H1 (cell line): ENCODE results near the gene C15orf61. TPM values are rescaled to one million over a fixed set of nuclear protein-coding genes. Genes with fewer than 3 reads are reported as not detected.

Experiments used
- CTCF ChIA-PET: fragments of 300-600 bp; sonication (Branson Sonifier 250); formaldehyde crosslinking; loops from one replicate; lab custom pipeline; 2021; ENCODE audit not compliant: partially characterized antibody; lab: Charles Lee
- POLR2A ChIA-PET: fragments of 300-600 bp; sonication (Branson Sonifier 250); formaldehyde crosslinking; loops from one replicate; lab custom pipeline; 2021; ENCODE audit warnings: inconsistent platforms; ENCODE audit not compliant: partially characterized antibody; lab: Charles Lee
- DNase-seq, 2 experiments: peaks; one replicate each; pipeline versions ENCODE4 v3.0.0 to v3.0.0-alpha.2; 2010 to 2022; ENCODE audit warnings: low spot score in 2 of 2, low read depth in 1 of 2, mixed read lengths in 1 of 2
- FAIRE-seq: peaks from 2 replicates; lab custom pipeline; 2011; peaks lifted over from hg19 to GRCh38; lab: Jason Lieb, UNC
- H2AFZ ChIP-seq: 2 replicates; pipeline ENCODE4 v1.8.1; 2012; ENCODE audit warnings: low read length, inconsistent platforms
- H2AK5ac ChIP-seq: 2 replicates; pipeline ENCODE4 v1.6.1; 2013; ENCODE audit warnings: low read depth, low read length
- H2BK120ac ChIP-seq: replicated peaks from 2 replicates; pipeline ENCODE3; 2013; ENCODE audit warnings: low read depth, low read length, inconsistent platforms
- H2BK12ac ChIP-seq: 2 replicates; pipeline ENCODE4 v1.6.1; 2013; ENCODE audit warnings: low read depth, low read length
- H2BK15ac ChIP-seq: 2 replicates; pipeline ENCODE4 v1.6.1; 2013; ENCODE audit warnings: low read length
- H2BK20ac ChIP-seq: 2 replicates; pipeline ENCODE4 v1.6.1; 2013; ENCODE audit warnings: low read length
- H2BK5ac ChIP-seq: 2 replicates; pipeline ENCODE4 v1.6.1; 2013; ENCODE audit warnings: low read depth, low read length
- H3K14ac ChIP-seq: 2 replicates; pipeline ENCODE4 v1.6.1; 2013; ENCODE audit warnings: inconsistent platforms; ENCODE audit not compliant: insufficient read length
- H3K18ac ChIP-seq: 2 replicates; pipeline ENCODE4 v1.6.1; 2013; ENCODE audit warnings: low read length; ENCODE audit errors: extremely low read depth
- H3K23ac ChIP-seq: 2 replicates; pipeline ENCODE4 v1.6.1; 2013; ENCODE audit warnings: inconsistent platforms; ENCODE audit not compliant: insufficient read length
- H3K23me2 ChIP-seq: 2 replicates; pipeline ENCODE4 v1.6.1; 2013; ENCODE audit warnings: low read depth, low read length
- H3K27ac ChIP-seq: 2 replicates; pipeline ENCODE4 v1.6.1; 2011; ENCODE audit warnings: low read depth, low read length, inconsistent platforms
- H3K27me3 ChIP-seq, 4 experiments: replicated peaks in 1 of 4; 1 replicate in 1 of 4; 2 replicates in 3 of 4; pipeline versions ENCODE4 v1.6.1 to v1.8.1; 2011 to 2013; ENCODE audit warnings: low read length in 3 of 4, mild to moderate bottlenecking in 3 of 4, inconsistent platforms in 2 of 4, mixed read lengths in 2 of 4, moderate library complexity in 1 of 4; ENCODE audit not compliant: control insufficient read depth in 3 of 4, insufficient read depth in 3 of 4; ENCODE audit errors: extremely low read depth in 1 of 4
- H3K36me3 ChIP-seq, 4 experiments: 2 replicates each; pipeline versions ENCODE4 v1.6.1 to v1.8.1; 2011 to 2013; ENCODE audit warnings: mild to moderate bottlenecking in 4 of 4, low read length in 3 of 4, moderate library complexity in 2 of 4, control low read depth in 1 of 4, inconsistent platforms in 1 of 4; ENCODE audit not compliant: insufficient read depth in 4 of 4, control insufficient read depth in 2 of 4
- H3K4ac ChIP-seq: replicated peaks from 2 replicates; pipeline ENCODE3; 2013; ENCODE audit warnings: low read length, low read depth, mixed read lengths, inconsistent platforms; ENCODE audit not compliant: insufficient read length
- H3K4me1 ChIP-seq, 4 experiments: replicated peaks in 1 of 4; 1 replicate in 1 of 4; 2 replicates in 3 of 4; pipeline versions ENCODE4 v1.6.1 to v1.8.1; 2011 to 2013; ENCODE audit warnings: low read length in 3 of 4, inconsistent platforms in 2 of 4, mixed read lengths in 1 of 4; ENCODE audit not compliant: insufficient read depth in 4 of 4, control insufficient read depth in 3 of 4
- H3K4me2 ChIP-seq, 2 experiments: 2 replicates each; pipeline versions ENCODE4 v1.6.1 to v1.8.1; 2011 to 2013; ENCODE audit warnings: low read depth in 2 of 2, low read length in 2 of 2, control low read depth in 1 of 2, inconsistent platforms in 1 of 2, mild to moderate bottlenecking in 1 of 2; ENCODE audit not compliant: insufficient read depth in 1 of 2
- H3K4me3 ChIP-seq, 4 experiments: fragments of 200-600, 300-600 bp in 1 of 4; sonication (generic), shearing (Covaris generic), sonication (Bioruptor Twin) in 1 of 4; 2 replicates each; pipeline versions ENCODE4 v1.5.1 to v1.8.1; 2011 to 2016; ENCODE audit warnings: low read length in 4 of 4, low read depth in 3 of 4, control low read depth in 2 of 4, inconsistent platforms in 2 of 4, mild to moderate bottlenecking in 2 of 4, mixed read lengths in 1 of 4, moderate library complexity in 1 of 4; ENCODE audit not compliant: insufficient read depth in 2 of 4; ENCODE audit errors: extremely low read depth in 1 of 4
- H3K56ac ChIP-seq: replicated peaks from 2 replicates; pipeline ENCODE3; 2013; ENCODE audit warnings: low read depth, mild to moderate bottlenecking, mixed read lengths, low read length, inconsistent platforms; ENCODE audit not compliant: insufficient read length
- H3K79me1 ChIP-seq: 2 replicates; pipeline ENCODE4 v1.6.1; 2013; ENCODE audit warnings: low read depth, low read length, control low read depth
- H3K79me2 ChIP-seq, 2 experiments: 2 replicates each; pipeline versions ENCODE4 v1.6.1 to v1.8.1; 2012 to 2013; ENCODE audit warnings: low read length in 2 of 2, mild to moderate bottlenecking in 2 of 2, inconsistent platforms in 1 of 2; ENCODE audit not compliant: insufficient read depth in 2 of 2, control insufficient read depth in 1 of 2
- H3K9ac ChIP-seq, 4 experiments: replicated peaks in 1 of 4; 1 replicate in 1 of 4; 2 replicates in 3 of 4; pipeline versions ENCODE4 v1.6.1 to v1.8.1; 2011 to 2013; ENCODE audit warnings: low read depth in 3 of 4, low read length in 3 of 4, control low read depth in 2 of 4, mild to moderate bottlenecking in 2 of 4, moderate library complexity in 2 of 4, inconsistent platforms in 1 of 4; ENCODE audit errors: extremely low read depth in 1 of 4
- H3K9me3 ChIP-seq, 2 experiments: 2 replicates each; pipeline versions ENCODE4 v1.6.1 to v1.8.1; 2012 to 2013; ENCODE audit warnings: mild to moderate bottlenecking in 2 of 2, moderate library complexity in 2 of 2, control low read depth in 1 of 2, inconsistent platforms in 1 of 2, low read depth in 1 of 2, low read length in 1 of 2, mixed read lengths in 1 of 2; ENCODE audit not compliant: insufficient read depth in 2 of 2
- H4K20me1 ChIP-seq, 2 experiments: replicated peaks in 1 of 2; 2 replicates each; pipeline versions ENCODE3 to v1.8.1; 2011 to 2013; ENCODE audit warnings: inconsistent platforms in 2 of 2, low read length in 2 of 2, mild to moderate bottlenecking in 1 of 2; ENCODE audit not compliant: insufficient read depth in 2 of 2, control insufficient read depth in 1 of 2
- H4K5ac ChIP-seq: 2 replicates; pipeline ENCODE4 v1.6.1; 2013; ENCODE audit warnings: low read length, low read depth, mixed read lengths, inconsistent platforms; ENCODE audit not compliant: insufficient read length
- H4K8ac ChIP-seq: 2 replicates; pipeline ENCODE4 v1.8.0; 2013; ENCODE audit warnings: mild to moderate bottlenecking, moderate library complexity, low read length, inconsistent platforms; ENCODE audit not compliant: insufficient read depth; ENCODE audit errors: extremely low read depth
- H4K91ac ChIP-seq: replicated peaks from 2 replicates; pipeline ENCODE3; 2013; ENCODE audit warnings: low read length, mixed read lengths, inconsistent platforms; ENCODE audit not compliant: insufficient read length
- EZH2 ChIP-seq: fragments of 200-600 bp; sonication (generic); IDR thresholded peaks from 2 replicates; pipeline ENCODE4 v1.7.1; 2012; ENCODE audit warnings: low read depth, mild to moderate bottlenecking, moderate library complexity, low read length, inconsistent platforms; ENCODE audit not compliant: severe bottlenecking
- HDAC6 ChIP-seq: IDR thresholded peaks from one replicate; pipeline ENCODE4 v1.7.1; 2012; ENCODE audit warnings: low read depth, mild to moderate bottlenecking, inconsistent platforms, low read length, moderate library complexity
- SAP30 ChIP-seq: fragments of 300-600 bp; sonication (generic); IDR thresholded peaks from 2 replicates; pipeline ENCODE4 v1.7.1; 2012; ENCODE audit warnings: low read length, moderate library complexity, mild to moderate bottlenecking, inconsistent platforms; ENCODE audit not compliant: insufficient read depth, insufficient replicate concordance
- SIRT6 ChIP-seq: IDR thresholded peaks from one replicate; pipeline ENCODE4 v1.7.1; 2012; ENCODE audit warnings: low read length, inconsistent platforms
- WGBS, 2 experiments: shearing (Covaris generic) in 1 of 2; methylation state at CpG; one replicate each; pipeline versions ENCODE4 v1.1.6 to v1.1.7; 2013 to 2015; ENCODE audit warnings: low lambda C conversion rate in 2 of 2, mixed read lengths in 2 of 2, inconsistent platforms in 1 of 2, low coverage in 1 of 2, missing lambda C conversion rate in 1 of 2; ENCODE audit not compliant: insufficient replicate concordance in 2 of 2, insufficient coverage in 1 of 2, insufficient read length in 1 of 2; ENCODE audit errors: extremely low coverage in 1 of 2, missing lambda C conversion rate in 1 of 2; 5-methylcytosine and 5-hydroxymethylcytosine counted together
- polyA plus RNA-seq, 7 experiments: library from polyadenylated mRNA; depleted of rRNA in 3 of 7; stranded (reverse) in 5 of 7; unstranded in 2 of 7; fragments of >200 nt in 5 of 7; fragments of 200-250 nt in 2 of 7; gene quantifications; 1 replicate in 5 of 7; 2 replicates in 1 of 7; 4 replicates in 1 of 7; pipeline versions ENCODE4 v1.2.1 to v1.2.3, GENCODE V29; 2011 to 2013; ENCODE audit warnings: missing spikeins in 2 of 7, mixed read lengths in 2 of 7
- total RNA-seq: library from RNA; stranded (reverse); fragmentation: NEBNext Ultra II Directional; extraction: Animal tissue kit (Norgen Biotek cat#: 25700); gene quantifications from 2 replicates; pipeline ENCODE4 v1.2.1, GENCODE V29; 2021

C15orf61 gene
- total and polyA plus RNA-seq, 2 of the 8 experiments (the other 6 are each of a cell fraction or from before 2014, with no cell fraction given) = 1.7 to 2.0 TPM

DNA sequence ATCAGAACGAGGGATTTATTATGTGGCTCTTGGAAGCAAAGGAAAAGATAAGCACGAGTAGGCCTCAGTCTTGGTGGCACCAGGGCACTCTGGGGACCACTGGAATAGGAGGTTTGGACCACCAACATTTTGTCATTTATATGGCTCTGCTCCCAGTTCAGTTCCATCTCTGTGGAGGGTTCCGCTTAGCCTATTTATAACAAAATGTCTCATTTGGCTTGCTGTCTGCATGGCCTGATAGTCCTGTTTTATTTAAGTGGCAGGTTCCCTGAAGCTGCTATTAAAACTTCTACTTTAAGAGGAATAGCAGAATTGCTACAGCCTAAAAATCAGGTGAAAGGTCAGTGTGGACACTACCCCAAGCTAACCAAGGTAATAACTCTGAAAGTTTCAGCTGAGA is 48.7 kb downstream of the C15orf61 start:
- Histone ChIP-seq H2BK15ac (no peak overlapping the region), H3K79me1 (no peaks in the 10 kb centered on the region), H4K8ac (no peak overlapping the region), H3K4me1 (no peaks in the 10 kb centered on the region; a peak in 1 of 7 replicates), H3K23ac (no peak overlapping the region), H2BK20ac (no peak overlapping the region), H3K23me2 (no peaks in the 10 kb centered on the region), H2AK5ac (no peak overlapping the region), H2BK120ac (no peak overlapping the region), H4K91ac (no peak overlapping the region), H3K9ac (no peak overlapping the region), H3K4ac (no peak overlapping the region), H3K27me3 (no peaks in the 10 kb centered on the region), H3K36me3 (no peaks in the 10 kb centered on the region), H4K5ac (no peak overlapping the region), H3K14ac (no peak overlapping the region), H3K79me2 (no peaks in the 10 kb centered on the region), H2BK12ac (no peak overlapping the region), H3K18ac (no peak overlapping the region), H3K56ac (no peak overlapping the region), H3K4me3 (no peak overlapping the region), H3K9me3 (no peaks in the 10 kb centered on the region), H3K4me2 (no peak overlapping the region), H4K20me1 (no peaks in the 10 kb centered on the region), H3K27ac (no peak overlapping the region), H2BK5ac (no peak overlapping the region), H2AFZ (no peak overlapping the region)
- no peak for TF ChIP-seq SIRT6
- no peak for TF ChIP-seq EZH2
- no peak for TF ChIP-seq HDAC6
- TF ChIP-seq SAP30 = no peak
- POLR2A ChIA-PET = no interaction called here
- no peak for FAIRE-seq
- DNase-seq = no peak
- CTCF ChIA-PET = interaction anchor here (0.6 to 1.0 kb wide), 4 partner anchors 17 to 1012 kb away, joined by 3 read pairs; no protein-coding TSS in a partner anchor
- whole genome bisulfite sequencing, 2 experiments = 89% methylated on average over 3 of the region's 3 CpGs; no CpG with 5 or more reads in 1 of the 2 experiments
